NCI-H2029 (cell line): ENCODE data around the gene ENOX1.

Experiments used
- DNase-seq: peaks from one replicate; lab custom pipeline; 2025; lab: John Stamatoyannopoulos, UW

Gene ENOX1

GRCh38 chr13:43608400-43609137 lies 178.2 kb downstream of the ENOX1 start:
- DNase-seq, result no peak

- DNase-seq, result no peak
These were observed 189.2 kb downstream of the ENOX1 start for GRCh38 chr13:43597599-43597945.

GRCh38 chr13:43596924-43597598 lies 189.7 kb downstream of the ENOX1 start:
- no peak for DNase-seq

GRCh38 chr13:43596006-43596405 lies 190.8 kb downstream of the ENOX1 start:
- no peak for DNase-seq

GRCh38 chr13:43587376-43587775 lies 199.4 kb downstream of the ENOX1 start:
- DNase-seq, result no peak

- DNase-seq, result no peak
These were observed 202.0 kb downstream of the ENOX1 start for GRCh38 chr13:43584751-43585150.

- DNase-seq, result no peak
These were observed 203.5 kb downstream of the ENOX1 start for GRCh38 chr13:43583321-43583720.

- no peak for DNase-seq
These were observed 206.5 kb downstream of the ENOX1 start for GRCh38 chr13:43580280-43580679.

GRCh38 chr13:43579321-43579720 lies 207.5 kb downstream of the ENOX1 start:
- no peak for DNase-seq

GRCh38 chr13:43574605-43575004 lies 212.2 kb downstream of the ENOX1 start:
- no peak for DNase-seq

- DNase-seq, result no peak
These were observed 212.8 kb downstream of the ENOX1 start for GRCh38 chr13:43573802-43574514.

GRCh38 chr13:43573361-43573740 lies 213.4 kb downstream of the ENOX1 start:
- no peak for DNase-seq

GRCh38 chr13:43572656-43573360 lies 214.0 kb downstream of the ENOX1 start:
- no peak for DNase-seq

GRCh38 chr13:43569658-43570057 lies 217.1 kb downstream of the ENOX1 start:
- DNase-seq, result no peak

- no peak for DNase-seq
These were observed 219.2 kb downstream of the ENOX1 start for GRCh38 chr13:43567608-43568007.

- no peak for DNase-seq
These were observed 221.8 kb downstream of the ENOX1 start for GRCh38 chr13:43564952-43565351.

- DNase-seq, result no peak
These were observed 225.7 kb downstream of the ENOX1 start for GRCh38 chr13:43561081-43561480.

GRCh38 chr13:43558939-43559338 lies 227.8 kb downstream of the ENOX1 start:
- DNase-seq, result no peak

GRCh38 chr13:43558326-43558725 lies 228.4 kb downstream of the ENOX1 start:
- no peak for DNase-seq

- DNase-seq, result no peak
These were observed 231.1 kb downstream of the ENOX1 start for GRCh38 chr13:43555667-43556066.

- no peak for DNase-seq
These were observed 234.8 kb downstream of the ENOX1 start for GRCh38 chr13:43551897-43552456.

GRCh38 chr13:43546816-43547215 lies 240.0 kb downstream of the ENOX1 start:
- DNase-seq, result no peak
